Subcutaneous adipose tissue (tissue), 4 donors: ENCODE data around the gene KYNU. TPM values are rescaled to one million over a fixed set of nuclear protein-coding genes. Genes with fewer than 3 reads are reported as not detected.

Source experiments
- CTCF ChIP-seq: fragments of 450-650 bp; IDR thresholded peaks from one replicate; pipeline ENCODE4 v1.5.1; 2016; ENCODE audit warnings: low read depth, mild to moderate bottlenecking, control low read depth, antibody characterized with exemption, moderate library complexity
- total RNA-seq, 4 donors: library from RNA; depleted of rRNA; stranded (reverse); fragments of >200 nt; gene quantifications; one replicate each; pipeline ENCODE4 v1.1.0, GENCODE V29; 2016

The KYNU gene
- total RNA-seq, 4 donors from 2014 or later, result 3.4 to 38.9 (median 10.5) TPM

- TF ChIP-seq CTCF, result no peak
Observed at GRCh38 chr2:142942690-142943089, 65.2 kb downstream of the KYNU start.

DNA sequence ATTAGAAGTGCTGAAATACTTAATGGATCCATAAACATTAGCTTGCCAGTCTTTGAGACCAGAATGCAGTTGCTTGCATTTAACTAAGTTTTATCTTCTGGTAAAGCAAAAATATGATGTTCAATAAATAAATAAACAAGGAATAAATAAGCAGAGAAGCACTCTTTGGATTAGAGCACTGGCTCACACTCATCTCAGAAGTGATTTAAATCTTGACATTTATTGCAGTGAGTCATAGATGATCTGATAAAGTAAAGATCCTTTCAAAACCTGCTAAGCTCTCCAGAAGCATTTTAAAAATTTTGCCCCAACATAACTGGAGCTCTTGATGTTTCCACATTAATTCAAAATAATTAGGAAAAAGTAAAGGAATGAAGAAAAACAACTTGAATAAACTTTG is 66.8 kb downstream of the KYNU start:
- no peak for TF ChIP-seq CTCF

DNA sequence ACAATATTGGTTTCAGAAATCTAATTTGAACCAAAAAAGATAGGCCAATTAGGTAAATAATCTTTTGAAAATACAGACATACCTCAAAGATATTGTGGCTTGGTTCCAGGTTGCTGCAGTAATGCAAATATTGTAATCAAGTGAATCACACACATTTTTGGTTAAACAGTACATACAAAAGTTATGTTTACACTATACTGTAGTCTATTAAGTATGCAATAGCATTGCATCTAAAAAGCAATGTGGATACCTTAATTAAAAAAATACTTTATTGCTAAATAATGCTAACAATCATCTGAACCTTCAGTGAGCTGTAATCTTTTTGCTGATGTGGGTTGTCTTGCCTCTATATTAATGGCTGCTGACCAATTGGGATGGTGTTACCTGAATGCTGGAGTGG is 67.3 kb downstream of the KYNU start:
- TF ChIP-seq CTCF, result no peak

DNA sequence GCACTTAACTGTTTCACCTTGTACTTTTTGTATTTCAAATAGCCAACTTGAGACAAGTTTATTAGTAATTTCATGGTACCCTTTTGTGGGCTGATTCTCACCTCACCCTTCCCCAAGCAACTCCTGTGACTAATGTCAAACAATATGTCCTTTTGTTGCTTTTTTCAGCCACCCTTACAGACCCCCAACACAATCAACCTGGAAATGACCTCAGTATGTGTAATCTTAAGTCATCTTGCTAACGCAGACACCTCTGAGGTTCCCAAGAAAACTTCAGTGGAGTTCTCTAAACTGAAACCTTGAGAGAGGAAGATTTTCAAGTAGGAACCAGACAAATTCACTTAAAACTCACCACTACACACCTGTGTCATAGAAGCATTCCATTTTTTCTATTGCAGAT is 69.5 kb downstream of the KYNU start:
- TF ChIP-seq CTCF, result no peak

DNA sequence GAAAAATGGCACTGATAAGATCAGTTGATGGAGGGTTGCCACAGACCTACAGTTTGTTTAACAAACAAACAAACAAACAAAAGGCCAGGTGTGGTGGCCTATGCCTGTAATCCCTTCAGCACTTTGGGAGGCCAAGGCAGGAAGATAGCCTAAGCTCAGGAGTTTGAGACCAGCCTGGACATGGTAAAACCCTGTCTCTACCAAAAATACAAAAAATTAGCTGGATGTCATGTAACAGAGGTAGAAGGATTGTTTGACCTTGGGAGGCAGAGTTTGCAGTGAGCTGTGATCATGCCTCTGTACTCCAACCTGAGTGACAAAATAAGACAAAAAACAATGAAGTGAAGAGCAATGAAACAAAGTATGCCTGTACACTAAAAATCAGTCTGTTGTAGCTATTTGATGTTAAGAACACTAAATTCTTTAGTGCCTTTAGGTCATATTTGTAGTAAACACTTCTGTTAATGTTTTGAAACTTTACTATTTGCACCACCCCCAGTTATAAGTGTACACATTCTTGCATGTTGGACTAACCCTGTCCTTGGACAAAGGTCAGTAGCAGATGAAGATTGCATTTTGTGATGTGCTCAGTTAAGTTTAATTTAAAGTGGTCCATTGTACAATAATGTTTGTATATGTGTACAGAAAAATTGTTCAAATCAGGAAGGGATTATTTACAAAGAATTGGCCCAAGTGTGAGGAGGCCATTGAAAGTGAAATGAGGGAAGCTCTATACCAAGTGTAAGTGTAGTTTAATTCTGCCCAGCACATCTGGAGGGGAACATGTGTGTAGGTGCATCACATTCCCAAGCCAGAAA is 73.9 kb downstream of the KYNU start:
- TF ChIP-seq CTCF, result no peak

DNA sequence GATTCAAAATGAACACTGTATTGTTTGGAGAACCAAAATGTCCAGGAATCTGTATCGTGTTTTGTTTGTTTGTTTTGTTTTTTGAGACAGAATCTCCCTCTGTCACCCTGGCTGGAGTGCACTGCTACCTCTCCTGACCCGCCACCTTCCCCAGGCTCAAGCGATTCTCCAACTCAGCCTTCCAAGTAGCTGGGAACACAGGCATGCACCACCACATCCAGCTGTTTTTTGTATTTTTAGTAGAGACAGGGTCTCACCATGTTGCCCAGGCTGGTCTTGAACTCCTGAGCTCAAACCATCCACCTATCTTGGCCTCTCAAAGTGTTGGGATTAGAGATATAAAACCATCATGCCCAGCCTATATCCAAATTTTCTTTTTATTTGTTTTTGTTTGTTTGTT is 74.6 kb downstream of the KYNU start:
- TF ChIP-seq CTCF, result no peak

GRCh38 chr2:142952793-142953494 is 75.5 kb downstream of the KYNU start:
- no peak for TF ChIP-seq CTCF
